Measurements from ENCODE around the gene MANBA.

MANBA gene

DNA sequence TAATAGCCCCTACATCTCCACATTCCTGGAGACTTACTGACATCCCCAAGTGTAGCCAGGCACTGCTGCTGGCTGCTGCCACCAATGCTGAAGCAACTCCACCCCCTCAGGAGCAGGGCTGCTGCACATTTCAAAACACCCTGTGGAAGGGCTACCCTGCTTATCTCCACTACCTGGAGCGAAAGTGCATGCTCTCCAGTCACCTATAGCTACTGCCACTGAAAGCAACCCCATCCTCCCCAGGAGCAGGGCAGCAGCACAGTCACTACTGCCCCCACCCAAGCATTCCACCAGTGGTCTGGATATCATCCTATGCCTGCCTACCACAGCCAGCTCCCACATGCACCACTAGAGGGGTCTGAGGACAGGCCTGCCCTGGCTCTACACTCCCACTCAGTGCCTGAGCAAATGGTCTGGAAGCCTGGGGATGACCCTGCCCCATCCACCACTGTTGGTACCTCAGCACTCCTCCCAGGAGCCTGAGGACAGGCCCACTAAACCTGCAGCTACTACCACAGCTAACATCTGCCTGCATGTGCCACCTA, 55.3 kb downstream of the MANBA start:
- no peak overlapping the region for H2AFZ ChIP-seq (ENCODE audit: insufficient read depth, low read length, poor library complexity)
- H3K4me2 ChIP-seq (ENCODE audit: low read length), result no peak overlapping the region
- DNase-seq, result no peak
- peak overlapping the region; percentile 88 for H4K91ac ChIP-seq (ENCODE audit: low read depth, low read length)
- no peaks in the 10 kb centered on the region for H3K36me3 ChIP-seq (ENCODE audit: control insufficient read depth in 1 of 2, insufficient read depth in 2 of 2, low read length in 2 of 2)
- peaks cover 25% of the 10 kb centered on the region for H3K79me1 ChIP-seq (ENCODE audit: low read length)
- peaks cover 6% of the 10 kb centered on the region for H3K79me2 ChIP-seq (ENCODE audit: control insufficient read depth, insufficient read depth, low read length, poor library complexity)
- no CpG with 5 or more reads among the region's 1 CpG for WGBS (ENCODE audit: extremely low coverage, insufficient coverage, insufficient read length)
- H2BK12ac ChIP-seq (ENCODE audit: low read length), result peak overlapping the region; percentile 80
- H2BK120ac ChIP-seq (ENCODE audit: insufficient read depth, low read length, poor library complexity), result peak overlapping the region; percentile 95
- H2AK5ac ChIP-seq (ENCODE audit: low read length), result peak overlapping the region; percentile 58
- H3K27ac ChIP-seq (ENCODE audit: low read depth, low read length), result peak overlapping the region; percentile 91
- H2BK5ac ChIP-seq (ENCODE audit: low read depth, low read length, poor library complexity), result peak overlapping the region; percentile 86
- H3K14ac ChIP-seq (ENCODE audit: low read length), result peak overlapping the region; percentile 93
- peak overlapping the region; percentile 86 for H4K8ac ChIP-seq (ENCODE audit: low read depth, low read length)
- no peaks in the 10 kb centered on the region for H3K27me3 ChIP-seq (ENCODE audit: insufficient read depth, low read length)
- peaks cover 20% of the 10 kb centered on the region in 2 experiments for H3K4me1 ChIP-seq (ENCODE audit: control insufficient read depth in 1 of 2, insufficient read depth in 2 of 2, low read length in 2 of 2)
- H3K9me3 ChIP-seq (ENCODE audit: insufficient read depth, low read depth, low read length), result no peaks in the 10 kb centered on the region
- H4K12ac ChIP-seq (ENCODE audit: low read depth, low read length), result no peak overlapping the region
- H3K4me3 ChIP-seq (ENCODE audit: low read depth, low read length), result no peak overlapping the region
- H3K23ac ChIP-seq (ENCODE audit: low read length), result no peak overlapping the region
- H3K18ac ChIP-seq (ENCODE audit: low read length), result peak overlapping the region; percentile 62
- H3K9ac ChIP-seq (ENCODE audit: low read length), result no peak overlapping the region
- peak overlapping the region; percentile 40 for H3K4ac ChIP-seq (ENCODE audit: low read depth, low read length)

DNA sequence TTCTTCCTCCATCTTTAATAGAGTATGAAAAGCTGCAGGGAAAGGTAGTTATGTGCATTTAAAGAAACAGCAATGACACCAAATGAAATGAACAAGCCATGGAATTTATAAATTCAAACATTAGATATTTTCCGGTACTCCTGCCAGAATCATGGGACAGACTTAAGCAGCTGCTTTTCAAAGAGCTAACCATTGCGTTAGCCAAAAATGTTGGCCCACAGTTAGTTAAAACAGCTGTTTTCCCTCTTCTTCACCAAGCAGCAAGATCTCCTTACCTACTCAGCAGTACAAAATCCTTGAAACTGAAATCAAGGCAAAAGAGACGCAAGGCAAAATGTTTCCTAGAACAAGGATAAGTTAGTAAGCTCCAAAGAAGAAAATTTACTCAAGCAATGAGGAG, 64.0 kb downstream of the MANBA start:
- Histone ChIP-seq H2AK5ac (ENCODE audit: low read length) (no peak overlapping the region), H3K79me2 (ENCODE audit: control insufficient read depth, insufficient read depth, low read length, poor library complexity) (no peaks in the 10 kb centered on the region), H3K18ac (ENCODE audit: low read length) (no peak overlapping the region), H3K79me1 (ENCODE audit: low read length) (no peaks in the 10 kb centered on the region), H3K4me1 (ENCODE audit: control insufficient read depth in 1 of 2, insufficient read depth in 2 of 2, low read length in 2 of 2) (peaks cover 0 to 2% of the 10 kb centered on the region in 2 experiments), H3K4ac (ENCODE audit: low read depth, low read length) (no peak overlapping the region), H2AFZ (ENCODE audit: insufficient read depth, low read length, poor library complexity) (no peak overlapping the region), H3K23ac (ENCODE audit: low read length) (no peak overlapping the region), H2BK120ac (ENCODE audit: insufficient read depth, low read length, poor library complexity) (no peak overlapping the region), H3K9me3 (ENCODE audit: insufficient read depth, low read depth, low read length) (peaks cover 1% of the 10 kb centered on the region), H2BK12ac (ENCODE audit: low read length) (no peak overlapping the region), H4K8ac (ENCODE audit: low read depth, low read length) (no peak overlapping the region), H3K4me2 (ENCODE audit: low read length) (no peak overlapping the region), H3K9ac (ENCODE audit: low read length) (no peak overlapping the region), H3K4me3 (ENCODE audit: low read depth, low read length) (no peak overlapping the region), H3K36me3 (ENCODE audit: control insufficient read depth in 1 of 2, insufficient read depth in 2 of 2, low read length in 2 of 2) (peaks cover 7 to 9% of the 10 kb centered on the region in 2 experiments), H3K27me3 (ENCODE audit: insufficient read depth, low read length) (no peaks in the 10 kb centered on the region), H4K12ac (ENCODE audit: low read depth, low read length) (no peak overlapping the region), H4K91ac (ENCODE audit: low read depth, low read length) (no peak overlapping the region), H3K27ac (ENCODE audit: low read depth, low read length) (no peak overlapping the region), H2BK5ac (ENCODE audit: low read depth, low read length, poor library complexity) (no peak overlapping the region), H3K14ac (ENCODE audit: low read length) (no peak overlapping the region)
- DNase-seq, result no peak
- WGBS (ENCODE audit: extremely low coverage, insufficient coverage, insufficient read length), result no CpG with 5 or more reads among the region's 3 CpGs

DNA sequence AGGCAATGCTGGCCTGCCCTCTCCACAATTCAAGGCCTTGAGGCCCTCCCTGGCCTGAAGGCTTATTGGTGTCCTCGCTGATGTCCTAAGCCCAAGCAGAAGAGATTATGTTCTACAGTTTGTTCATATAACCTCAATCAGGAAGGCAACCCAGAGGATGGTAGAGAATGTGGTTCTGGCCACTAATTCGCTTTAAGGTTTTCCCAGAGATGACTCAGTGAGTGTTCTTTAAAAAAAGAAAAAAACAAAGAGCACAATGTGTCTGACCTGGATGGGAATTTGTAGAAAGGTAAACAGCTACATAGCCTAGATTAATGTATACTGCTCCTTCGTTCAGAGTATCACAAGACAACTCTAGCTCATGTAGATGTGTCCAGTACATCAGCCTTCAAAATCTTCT, 66.0 kb downstream of the MANBA start:
- WGBS (ENCODE audit: extremely low coverage, insufficient coverage, insufficient read length), result no CpG with 5 or more reads among the region's 3 CpGs
- Histone ChIP-seq H2BK5ac (ENCODE audit: low read depth, low read length, poor library complexity) (no peak overlapping the region), H3K9me3 (ENCODE audit: insufficient read depth, low read depth, low read length) (peaks cover 1% of the 10 kb centered on the region), H3K79me1 (ENCODE audit: low read length) (no peaks in the 10 kb centered on the region), H3K27me3 (ENCODE audit: insufficient read depth, low read length) (no peaks in the 10 kb centered on the region), H4K91ac (ENCODE audit: low read depth, low read length) (no peak overlapping the region), H3K14ac (ENCODE audit: low read length) (no peak overlapping the region), H2AFZ (ENCODE audit: insufficient read depth, low read length, poor library complexity) (no peak overlapping the region), H3K4me3 (ENCODE audit: low read depth, low read length) (no peak overlapping the region), H3K79me2 (ENCODE audit: control insufficient read depth, insufficient read depth, low read length, poor library complexity) (no peaks in the 10 kb centered on the region), H3K36me3 (ENCODE audit: control insufficient read depth in 1 of 2, insufficient read depth in 2 of 2, low read length in 2 of 2) (peaks cover 7 to 11% of the 10 kb centered on the region in 2 experiments), H2BK12ac (ENCODE audit: low read length) (no peak overlapping the region), H3K4ac (ENCODE audit: low read depth, low read length) (no peak overlapping the region), H3K9ac (ENCODE audit: low read length) (no peak overlapping the region), H3K27ac (ENCODE audit: low read depth, low read length) (no peak overlapping the region), H3K4me2 (ENCODE audit: low read length) (no peak overlapping the region), H2BK120ac (ENCODE audit: insufficient read depth, low read length, poor library complexity) (peak overlapping the region; percentile 8), H3K4me1 (ENCODE audit: control insufficient read depth in 1 of 2, insufficient read depth in 2 of 2, low read length in 2 of 2) (peaks cover 0 to 2% of the 10 kb centered on the region in 2 experiments), H3K18ac (ENCODE audit: low read length) (no peak overlapping the region), H4K12ac (ENCODE audit: low read depth, low read length) (no peak overlapping the region), H2AK5ac (ENCODE audit: low read length) (no peak overlapping the region), H4K8ac (ENCODE audit: low read depth, low read length) (no peak overlapping the region), H3K23ac (ENCODE audit: low read length) (no peak overlapping the region)
- no peak for DNase-seq

- no peaks in the 10 kb centered on the region for H3K79me2 ChIP-seq (ENCODE audit: control insufficient read depth, insufficient read depth, low read length, poor library complexity)
- H3K4me1 ChIP-seq (ENCODE audit: control insufficient read depth in 1 of 2, insufficient read depth in 2 of 2, low read length in 2 of 2), result peaks cover 0 to 2% of the 10 kb centered on the region in 2 experiments
- no peaks in the 10 kb centered on the region for H3K79me1 ChIP-seq (ENCODE audit: low read length)
- peak in 1 of 2 donors; percentile 6 for DNase-seq
- H3K23ac ChIP-seq (ENCODE audit: low read length), result no peak overlapping the region
- H3K18ac ChIP-seq (ENCODE audit: low read length), result no peak overlapping the region
- no peak overlapping the region for H2BK12ac ChIP-seq (ENCODE audit: low read length)
- no peak overlapping the region for H3K4me3 ChIP-seq (ENCODE audit: low read depth, low read length)
- H4K12ac ChIP-seq (ENCODE audit: low read depth, low read length), result no peak overlapping the region
- H3K36me3 ChIP-seq (ENCODE audit: control insufficient read depth in 1 of 2, insufficient read depth in 2 of 2, low read length in 2 of 2), result peaks cover 7 to 11% of the 10 kb centered on the region in 2 experiments
- H2AK5ac ChIP-seq (ENCODE audit: low read length), result no peak overlapping the region
- H3K14ac ChIP-seq (ENCODE audit: low read length), result no peak overlapping the region
- H3K27me3 ChIP-seq (ENCODE audit: insufficient read depth, low read length), result no peaks in the 10 kb centered on the region
- no peak overlapping the region for H3K27ac ChIP-seq (ENCODE audit: low read depth, low read length)
- no peak overlapping the region for H3K9ac ChIP-seq (ENCODE audit: low read length)
- no peak overlapping the region for H3K4ac ChIP-seq (ENCODE audit: low read depth, low read length)
- no peak overlapping the region for H2AFZ ChIP-seq (ENCODE audit: insufficient read depth, low read length, poor library complexity)
- WGBS (ENCODE audit: extremely low coverage, insufficient coverage, insufficient read length), result no CpG with 5 or more reads among the region's 5 CpGs
- no peak overlapping the region for H4K8ac ChIP-seq (ENCODE audit: low read depth, low read length)
- no peak overlapping the region for H3K4me2 ChIP-seq (ENCODE audit: low read length)
- H3K9me3 ChIP-seq (ENCODE audit: insufficient read depth, low read depth, low read length), result peaks cover 1% of the 10 kb centered on the region
- H2BK5ac ChIP-seq (ENCODE audit: low read depth, low read length, poor library complexity), result no peak overlapping the region
- H4K91ac ChIP-seq (ENCODE audit: low read depth, low read length), result no peak overlapping the region
- no peak overlapping the region for H2BK120ac ChIP-seq (ENCODE audit: insufficient read depth, low read length, poor library complexity)
Observed at GRCh38 chr4:102693861-102694260, 66.9 kb downstream of the MANBA start.

Data from trophoblast cell (in vitro differentiated cells and primary cell).